G401.6 (cell line): ENCODE measurements around the gene ADPRHL1.
"Not testable (repeated sequence)": the region's sequence is repeated elsewhere in the genome, so short reads cannot be mapped to it uniquely, and the experiment has no call there.

Experiments used
- FAIRE-seq: peaks from 2 replicates; lab custom pipeline; 2012; peaks lifted over from hg19 to GRCh38; lab: Jason Lieb, UNC

Gene ADPRHL1

GRCh38 chr13:113477724-113478123 lies 24.4 kb upstream of the ADPRHL1 start:
- no peak for FAIRE-seq

GRCh38 chr13:113476811-113477210 lies 23.5 kb upstream of the ADPRHL1 start:
- no peak for FAIRE-seq

GRCh38 chr13:113475911-113476310 lies 22.6 kb upstream of the ADPRHL1 start:
- no peak for FAIRE-seq

GRCh38 chr13:113475280-113475679 lies 22.0 kb upstream of the ADPRHL1 start:
- no peak for FAIRE-seq

- FAIRE-seq = no peak
These were observed 20.9 kb upstream of the ADPRHL1 start for GRCh38 chr13:113474179-113474578.

GRCh38 chr13:113472355-113473025 lies 19.2 kb upstream of the ADPRHL1 start:
- FAIRE-seq = no peak

GRCh38 chr13:113471844-113472243 lies 18.6 kb upstream of the ADPRHL1 start:
- FAIRE-seq = no peak

- not testable (repeated sequence) for FAIRE-seq
These were observed 17.4 kb upstream of the ADPRHL1 start for GRCh38 chr13:113470635-113471163.

- no peak for FAIRE-seq
These were observed 16.8 kb upstream of the ADPRHL1 start for GRCh38 chr13:113470073-113470472.

- FAIRE-seq = no peak
These were observed 16.3 kb upstream of the ADPRHL1 start for GRCh38 chr13:113469582-113469981.

- FAIRE-seq = no peak
These were observed 15.3 kb upstream of the ADPRHL1 start for GRCh38 chr13:113468472-113469201.

GRCh38 chr13:113468029-113468428 lies 14.7 kb upstream of the ADPRHL1 start:
- no peak for FAIRE-seq

GRCh38 chr13:113466383-113466782 lies 13.1 kb upstream of the ADPRHL1 start:
- FAIRE-seq = no peak

- no peak for FAIRE-seq
These were observed 12.0 kb upstream of the ADPRHL1 start for GRCh38 chr13:113465300-113465699.

- no peak for FAIRE-seq
These were observed 11.2 kb upstream of the ADPRHL1 start for GRCh38 chr13:113464476-113464875.

- no peak for FAIRE-seq
These were observed 7.9 kb upstream of the ADPRHL1 start for GRCh38 chr13:113461022-113461751.

- no peak for FAIRE-seq
These were observed 7.3 kb upstream of the ADPRHL1 start for GRCh38 chr13:113460599-113460998.

GRCh38 chr13:113460064-113460555 lies 6.8 kb upstream of the ADPRHL1 start:
- no peak for FAIRE-seq

GRCh38 chr13:113458253-113459065 lies 5.2 kb upstream of the ADPRHL1 start:
- no peak for FAIRE-seq

GRCh38 chr13:113457510-113457909 lies 4.2 kb upstream of the ADPRHL1 start:
- no peak for FAIRE-seq

- FAIRE-seq = no peak
These were observed 2.9 kb upstream of the ADPRHL1 start for GRCh38 chr13:113456116-113456702.

- no peak for FAIRE-seq
These were observed 2.1 kb upstream of the ADPRHL1 start for GRCh38 chr13:113455384-113455783.
